Stimulated activated CD4-positive, alpha-beta T cell treated with anti-CD3 and anti-CD28 coated beads, Interleukin-1b, Interleukin-23, amount 100 ng/mL, for 1 hour (primary cell): ENCODE measurements around the gene PCGF3.
"Not testable (repeated sequence)": the region's sequence is repeated elsewhere in the genome, so short reads cannot be mapped to it uniquely, and the experiment has no call there.

Source experiments
- DNase-seq, 2 donors: peaks; one replicate each; pipeline ENCODE4 v3.0.0-alpha.2; 2020; ENCODE audit warnings: low read depth in 2 of 2

PCGF3 gene

GRCh38 chr4:682490-683172, 23.0 kb upstream of the PCGF3 start:
- no peak for DNase-seq

- no peak for DNase-seq
Measured at GRCh38 chr4:683247-683897, 22.3 kb upstream of the PCGF3 start.

DNA sequence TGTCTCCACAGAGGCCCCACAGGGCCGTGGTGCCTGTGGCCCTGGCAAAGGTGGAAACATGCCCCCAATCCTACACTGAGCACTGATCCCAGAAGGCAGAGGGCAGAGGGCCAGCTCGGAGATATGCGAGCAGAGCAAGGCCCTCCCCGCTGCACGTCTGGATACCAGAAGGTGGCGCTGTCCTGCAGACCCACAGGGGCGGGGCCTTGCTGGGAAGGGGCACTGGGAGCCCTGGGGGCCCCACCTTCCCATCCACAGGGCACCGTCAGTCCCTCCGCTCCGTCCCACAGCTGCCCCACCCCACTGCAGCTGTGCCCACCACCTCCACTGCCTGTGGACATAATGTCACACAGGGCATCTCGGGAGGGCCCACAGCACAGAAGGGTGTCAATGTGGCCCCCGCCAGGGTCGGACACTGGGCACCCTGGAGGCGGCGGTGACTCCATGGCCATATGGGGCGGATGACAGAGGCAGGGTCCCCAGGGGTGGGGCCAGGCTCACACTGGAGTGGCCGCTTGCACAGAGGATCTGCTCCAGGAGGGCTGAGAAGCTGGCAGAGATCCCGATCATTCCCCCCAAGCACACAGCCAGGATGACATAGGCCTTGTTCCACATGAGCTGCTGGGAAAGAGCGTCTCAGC, 21.5 kb upstream of the PCGF3 start:
- no peak for DNase-seq

DNA sequence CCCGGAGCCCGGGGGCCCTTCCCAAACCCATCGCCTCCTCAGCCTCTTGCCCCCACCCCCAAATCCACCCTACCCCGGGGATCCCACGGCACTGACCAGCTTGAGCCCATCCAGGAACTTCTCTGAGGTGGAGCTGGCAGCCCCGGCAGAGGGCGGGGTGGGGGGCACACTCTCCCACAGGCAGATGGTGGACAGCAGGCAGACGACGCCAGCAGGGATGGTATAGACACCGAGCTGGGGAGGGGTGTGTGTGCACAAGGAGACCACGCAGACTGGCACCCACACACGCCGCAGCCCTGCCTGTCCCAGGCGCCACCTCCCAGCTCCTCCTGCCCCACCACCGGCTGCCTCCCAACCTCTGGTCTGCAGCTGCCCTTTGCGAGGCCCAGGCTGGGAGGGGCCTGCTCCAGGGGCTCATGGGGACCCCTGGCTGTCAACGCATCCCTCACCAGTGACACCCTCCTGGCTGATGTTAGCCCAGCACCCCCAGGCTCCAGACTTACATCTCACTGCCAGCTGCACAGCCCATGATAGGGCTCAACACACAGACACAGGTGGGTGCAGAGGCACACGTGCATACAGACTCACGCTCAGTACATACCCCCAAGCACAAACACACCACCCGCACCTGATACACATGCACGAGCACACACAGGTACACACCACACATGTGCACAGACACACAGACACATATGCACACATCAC, 20.9 kb upstream of the PCGF3 start:
- DNase-seq: no peak

DNA sequence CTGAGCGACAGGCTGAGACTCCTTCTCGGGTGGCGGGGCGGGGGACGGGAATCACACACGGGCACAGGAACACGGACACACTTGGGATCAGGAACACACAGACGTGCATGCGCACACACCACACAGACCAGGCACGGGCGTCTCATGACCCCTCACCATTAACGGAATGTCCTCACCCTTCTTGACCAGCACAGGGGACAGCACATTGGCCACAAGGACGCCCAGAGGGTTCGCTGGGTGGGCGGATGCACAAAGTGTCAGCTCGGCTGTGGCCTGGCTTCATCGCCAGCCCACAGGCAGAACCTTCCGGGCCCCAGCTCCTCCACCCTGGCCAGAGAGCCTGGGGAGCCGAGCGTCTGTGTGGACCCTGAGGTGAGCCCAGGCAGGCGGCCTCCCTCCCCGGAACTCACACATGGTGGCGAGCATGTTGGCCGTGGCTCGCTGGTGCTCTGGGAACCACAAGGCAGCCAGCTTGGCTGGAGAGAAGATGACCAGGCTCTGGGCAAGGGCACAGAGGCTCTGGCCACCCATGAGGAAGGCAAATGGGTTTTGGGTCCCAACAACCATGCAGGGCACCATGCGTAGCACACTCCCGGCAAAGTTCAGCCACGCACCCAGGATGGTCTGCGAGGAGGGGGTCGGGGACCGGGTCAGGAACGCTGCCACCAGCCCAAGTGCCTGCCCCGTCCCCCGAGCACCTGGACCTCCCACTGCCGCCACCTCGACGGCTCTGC, 19.8 kb upstream of the PCGF3 start:
- DNase-seq: no peak

DNA sequence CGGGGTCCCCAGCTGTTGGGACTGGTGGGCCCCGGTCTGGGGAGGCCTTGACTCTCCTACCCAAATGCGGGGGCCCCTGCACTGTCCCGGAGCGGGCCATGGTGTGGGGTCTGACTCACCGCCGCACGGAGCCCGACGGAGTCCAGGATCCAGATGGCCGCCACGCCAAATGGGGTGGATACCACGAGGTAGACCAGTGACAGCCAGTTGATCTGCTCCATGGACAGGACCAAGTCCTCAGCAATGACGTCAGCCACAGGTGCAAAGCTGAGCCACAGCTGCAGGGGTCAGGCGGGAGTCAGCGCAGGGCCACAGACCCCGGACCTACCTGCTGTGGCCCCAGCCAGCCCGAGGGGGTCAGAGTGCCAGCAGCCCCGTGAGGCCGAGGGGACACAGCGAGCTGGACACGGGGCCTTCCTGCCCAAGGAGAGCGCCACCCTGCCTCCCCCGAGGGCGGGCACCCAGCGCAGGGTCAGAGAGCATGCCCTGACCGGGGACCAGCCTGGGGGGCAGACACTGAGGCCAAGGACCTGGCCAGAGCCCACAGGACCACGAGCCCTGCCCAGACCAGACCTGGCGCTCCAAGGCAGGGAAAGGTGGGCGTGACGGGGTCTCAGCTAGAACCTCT, 19.1 kb upstream of the PCGF3 start:
- DNase-seq: no peak

- DNase-seq: no peak
Measured at GRCh38 chr4:687048-687970, 18.3 kb upstream of the PCGF3 start.

DNA sequence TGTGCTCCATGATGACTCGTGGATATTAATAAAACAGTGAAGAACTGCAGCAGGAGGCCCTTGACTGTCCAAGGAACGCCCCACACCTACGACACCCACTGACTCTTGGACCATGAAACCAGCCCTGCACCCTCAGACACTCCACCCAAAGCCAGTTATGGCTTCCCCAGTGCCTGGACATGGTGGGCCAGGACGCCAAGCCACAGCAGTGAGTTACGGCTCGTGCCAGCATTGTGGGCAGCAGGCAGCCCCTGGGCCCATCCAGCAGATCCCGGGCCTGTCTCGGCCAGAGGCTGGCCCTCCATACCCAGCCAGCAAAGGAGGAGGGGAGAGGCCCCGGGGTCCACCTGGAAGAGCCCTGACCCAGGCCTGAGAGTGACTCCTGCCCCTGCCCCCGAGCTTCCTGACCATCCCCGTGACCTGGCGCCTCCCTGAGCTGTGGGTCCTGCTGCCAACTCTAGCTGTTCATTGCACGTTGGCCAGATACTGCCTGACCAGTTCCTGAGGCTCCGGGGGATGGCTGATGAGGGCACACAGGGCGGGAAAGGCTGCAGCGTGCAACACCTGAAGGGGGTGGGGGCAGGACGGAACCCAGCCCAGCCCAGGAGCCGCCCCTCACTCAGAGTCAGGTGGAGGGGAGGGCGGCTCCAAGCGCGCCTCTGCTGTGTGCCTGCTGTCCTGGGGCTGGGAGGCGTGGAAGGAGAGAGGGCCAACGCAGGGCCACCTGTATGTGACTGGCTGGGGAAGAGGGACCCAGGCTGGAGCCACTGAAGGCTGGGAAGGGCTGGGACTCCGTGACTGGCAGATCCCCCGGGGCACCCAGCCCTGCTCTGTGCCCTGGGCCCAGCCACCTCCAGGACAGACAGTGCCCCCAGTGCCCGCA, 17.4 kb upstream of the PCGF3 start:
- no peak for DNase-seq

DNA sequence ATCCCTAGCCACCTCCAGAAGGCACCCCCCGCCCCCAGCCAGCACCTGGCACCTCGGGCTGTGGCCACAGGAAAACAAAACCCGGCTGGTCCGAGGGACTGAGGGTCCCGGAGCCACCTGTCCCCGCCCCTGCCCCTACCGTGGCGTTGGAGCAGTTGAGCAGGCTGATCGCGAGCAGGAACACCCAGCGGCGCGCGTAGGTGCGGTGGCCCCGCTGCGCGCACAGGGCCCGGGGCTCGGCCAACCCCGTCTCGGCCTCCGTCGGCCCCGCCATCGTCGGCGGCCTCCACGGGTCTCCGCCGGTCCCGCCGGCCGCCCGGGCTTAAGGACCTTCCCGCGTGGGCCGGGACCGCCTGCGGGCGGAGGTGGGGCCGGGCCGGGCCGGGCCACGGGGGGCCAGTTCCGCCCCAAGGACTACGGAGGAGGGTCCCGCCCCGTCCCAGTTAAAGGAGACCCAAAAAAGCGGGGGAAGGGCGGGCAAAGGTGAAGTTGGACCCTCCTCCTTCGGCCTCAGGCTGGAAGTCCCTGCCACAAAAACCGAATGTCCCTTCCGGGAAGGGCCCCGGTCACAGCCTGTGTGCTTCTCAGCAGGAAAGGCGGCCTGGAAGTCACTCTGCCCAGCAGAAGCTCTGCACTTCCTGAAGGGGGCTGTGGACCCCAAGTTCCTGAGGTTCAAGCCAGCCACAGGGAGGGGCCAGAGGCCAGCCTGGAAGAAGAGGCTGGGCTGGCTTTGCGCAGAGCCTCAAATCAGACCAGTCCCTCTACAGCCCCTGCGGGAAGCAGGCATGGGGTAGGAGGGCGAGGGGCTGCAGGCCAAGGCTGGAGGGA, 16.6 kb upstream of the PCGF3 start, which contains the start of gene SLC49A3:
Gene SLC49A3, minus strand, starts transcription at position 298 of the 828 bp plus-strand sequence. Its CDS starts 24 bp downstream, at position 274.
- no peak for DNase-seq

DNA sequence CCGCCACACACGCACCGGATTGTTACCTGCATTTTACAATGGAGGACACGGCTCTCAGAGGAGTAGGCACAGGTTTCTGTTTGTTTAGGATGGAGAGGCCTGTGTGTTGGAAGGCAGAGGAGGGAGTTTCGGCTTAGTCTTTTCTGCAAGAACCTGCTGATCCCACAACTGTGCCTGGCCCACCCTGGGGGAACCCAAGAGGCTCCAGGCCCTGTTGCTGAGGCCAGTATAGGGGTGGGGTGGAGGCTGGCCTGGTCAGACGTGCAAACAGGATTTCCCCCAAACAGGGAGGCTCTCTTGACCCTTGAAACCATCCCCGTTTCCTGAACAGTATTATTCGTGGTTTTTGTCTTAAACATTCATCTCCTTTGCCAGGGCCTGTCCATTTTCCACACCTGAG, 15.9 kb upstream of the PCGF3 start:
- DNase-seq: no peak

DNA sequence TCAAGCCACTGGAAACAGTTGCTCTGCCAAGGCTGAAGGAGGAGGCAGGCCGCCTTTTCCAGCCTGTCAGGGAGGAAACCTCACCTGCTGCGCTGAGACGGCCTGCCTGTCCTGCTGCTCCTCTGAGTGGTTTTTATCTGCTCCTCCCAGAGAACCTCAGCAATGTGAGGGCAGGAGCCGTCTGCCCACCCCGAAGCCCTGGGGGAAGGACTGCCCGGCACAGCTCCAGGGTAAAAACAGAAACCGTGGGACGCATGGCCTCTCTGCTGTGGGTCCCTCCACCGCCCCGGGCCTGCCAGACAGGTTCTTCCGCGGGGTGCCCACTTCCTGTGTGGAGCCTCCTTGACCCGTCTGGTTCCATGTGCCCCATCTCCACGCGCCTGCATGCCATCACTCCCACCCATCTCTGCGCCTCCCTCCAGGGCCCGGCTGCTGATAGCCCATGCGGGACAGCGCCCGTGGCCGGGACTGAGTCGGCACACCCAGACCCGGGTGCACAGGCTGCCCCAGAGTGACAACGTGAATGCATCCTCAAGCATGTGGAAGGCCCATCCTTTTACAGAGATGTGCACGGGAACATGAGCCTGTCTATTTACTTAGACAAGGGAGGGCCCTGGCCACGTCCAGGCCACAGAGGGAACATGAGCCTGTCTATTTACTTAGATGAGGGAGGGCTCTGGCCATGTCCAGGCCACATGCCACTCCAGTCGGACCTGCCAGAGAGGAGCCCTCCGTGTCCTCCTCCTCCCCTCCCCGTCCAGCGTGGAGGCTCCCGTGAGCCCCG, 12.7 kb upstream of the PCGF3 start:
- DNase-seq: no peak

DNA sequence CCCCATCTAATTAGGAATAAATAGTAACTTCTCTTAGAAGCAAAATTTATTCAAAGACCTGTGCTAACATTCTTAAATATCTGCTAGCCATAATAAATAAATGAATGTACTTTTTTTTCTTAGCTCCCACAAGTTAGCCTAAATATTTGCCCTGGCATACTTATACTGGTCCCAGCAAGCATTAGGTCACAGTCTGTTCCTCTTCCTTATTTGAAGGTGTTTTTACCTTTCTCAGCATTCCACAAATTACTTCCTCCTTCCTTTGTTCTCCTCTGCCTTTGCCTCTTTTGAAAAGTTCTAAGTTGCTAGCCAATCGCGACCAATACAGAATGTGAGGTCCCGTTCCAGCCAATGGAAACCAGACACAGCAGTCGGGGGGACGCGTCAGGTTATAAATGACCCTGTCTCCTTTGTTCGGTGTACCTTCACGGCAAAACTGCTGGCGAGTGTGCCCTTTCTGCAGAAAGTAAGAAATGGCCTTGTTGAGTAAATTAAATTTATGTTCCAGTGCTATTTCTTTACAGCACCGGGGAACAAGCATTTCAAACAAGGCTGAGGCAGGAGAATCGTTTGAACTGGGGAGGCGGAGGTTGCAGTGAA, 11.2 kb upstream of the PCGF3 start:
- DNase-seq: not testable (repeated sequence)

- no peak for DNase-seq
Measured at GRCh38 chr4:699816-700580, 5.6 kb upstream of the PCGF3 start.

DNA sequence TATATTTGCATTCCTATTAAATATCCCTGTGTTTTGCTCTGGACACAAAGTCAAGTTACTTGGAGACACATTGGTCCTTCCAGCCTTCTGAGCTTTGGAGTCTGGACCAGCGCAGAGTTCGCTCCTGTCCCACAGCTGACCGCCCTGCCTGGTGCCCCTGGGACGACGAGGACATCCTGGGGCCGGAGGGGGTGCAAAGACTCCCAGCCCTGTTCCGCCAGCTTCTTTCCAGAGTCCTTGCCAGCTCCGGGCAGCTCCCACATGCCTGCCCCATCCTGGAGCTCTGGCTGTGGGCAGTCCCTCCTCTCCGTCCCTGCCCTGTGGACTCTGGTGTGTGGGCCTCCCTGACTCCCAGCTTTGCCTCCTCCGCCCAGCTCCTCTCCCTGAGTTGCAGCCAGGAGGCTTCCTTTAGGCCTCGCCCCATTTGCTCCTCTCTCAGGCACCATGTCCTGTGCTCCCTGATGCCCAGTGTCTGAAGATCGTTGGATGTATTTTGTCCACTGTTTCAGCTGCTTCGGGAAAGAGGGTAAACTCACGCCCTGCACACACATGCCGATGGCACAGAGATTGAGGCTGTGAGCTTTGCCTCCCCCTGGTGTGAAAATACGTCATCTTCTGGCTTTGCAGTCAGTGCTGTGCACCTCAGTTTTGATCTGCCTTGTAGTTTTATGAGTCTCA, 4.9 kb upstream of the PCGF3 start:
- no peak for DNase-seq

DNA sequence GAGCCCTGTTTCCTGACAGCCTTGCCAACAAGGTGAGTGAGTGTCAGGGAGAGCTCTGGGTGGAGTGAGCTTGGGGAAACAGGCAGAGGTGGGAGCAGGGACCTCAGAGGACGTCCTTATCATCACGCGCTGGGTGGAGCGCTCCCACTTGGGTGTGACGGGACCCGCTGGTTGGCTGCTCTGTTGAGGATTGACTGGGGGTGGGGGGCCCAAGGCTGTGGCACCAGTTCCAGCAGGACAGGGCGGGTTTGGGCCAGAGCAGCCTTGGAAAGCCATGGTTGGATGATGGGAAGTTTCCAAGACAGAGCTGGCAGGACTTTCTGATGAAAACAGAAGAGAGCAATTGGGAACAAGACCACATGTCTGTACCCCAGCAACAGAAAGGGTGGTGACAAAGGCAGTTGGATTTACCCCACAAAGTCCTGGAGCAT, 3.0 kb upstream of the PCGF3 start:
- no peak for DNase-seq
